ENCODE measurements around the gene LCMT2.

DNA sequence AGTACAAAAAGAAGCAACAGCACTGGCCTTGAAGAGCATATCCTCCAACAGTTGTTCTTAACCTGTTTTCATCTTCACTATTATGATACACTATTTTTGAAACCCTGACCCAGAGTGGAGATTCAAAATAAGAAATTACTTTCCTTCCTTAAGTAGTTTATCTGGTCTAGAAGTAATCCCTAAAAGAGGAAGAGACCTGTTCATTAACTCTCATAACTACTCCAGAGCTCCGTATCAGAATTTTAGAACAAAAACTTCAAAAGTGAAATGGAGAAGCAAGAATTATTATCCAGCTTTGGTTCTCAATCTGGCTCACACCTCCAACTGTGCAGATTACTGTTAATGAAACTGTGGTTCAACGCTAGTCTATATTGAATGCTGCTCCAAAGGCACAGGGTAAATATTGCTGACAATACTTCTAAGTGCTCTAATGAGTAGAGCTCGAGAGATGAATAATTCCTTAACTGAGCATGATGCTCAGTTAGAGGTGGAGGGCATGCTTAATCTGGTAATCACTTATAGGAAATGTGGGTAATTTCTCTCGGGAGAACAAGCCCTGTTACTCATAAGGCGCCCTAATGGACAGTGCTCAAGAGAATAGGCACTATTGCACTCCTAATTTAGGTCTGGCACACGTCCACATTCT, 5.2 kb downstream of the LCMT2 start:
- TF ChIP-seq POLR2A (IDR thresholded peaks at IDR 0.05; ENCODE audit: low read length) (no peak), GATA1 (IDR thresholded peaks at IDR 0.05; ENCODE audit: low read depth, low read length) (no peak)

All from erythroblast (primary cell).